Superior temporal gyrus (tissue), 1 donor: ENCODE data around the gene CMTM4.
A peak's percentile ranks its signal among the peaks of the same experiment; 100 is the strongest.
"Not testable (repeated sequence)": the region's sequence is repeated elsewhere in the genome, so short reads cannot be mapped to it uniquely, and the experiment has no call there.

Experiments used
- DNase-seq: peaks from one replicate; pipeline ENCODE4 v3.0.0-alpha.2; 2016; ENCODE audit errors: extremely low spot score

Gene CMTM4

DNA sequence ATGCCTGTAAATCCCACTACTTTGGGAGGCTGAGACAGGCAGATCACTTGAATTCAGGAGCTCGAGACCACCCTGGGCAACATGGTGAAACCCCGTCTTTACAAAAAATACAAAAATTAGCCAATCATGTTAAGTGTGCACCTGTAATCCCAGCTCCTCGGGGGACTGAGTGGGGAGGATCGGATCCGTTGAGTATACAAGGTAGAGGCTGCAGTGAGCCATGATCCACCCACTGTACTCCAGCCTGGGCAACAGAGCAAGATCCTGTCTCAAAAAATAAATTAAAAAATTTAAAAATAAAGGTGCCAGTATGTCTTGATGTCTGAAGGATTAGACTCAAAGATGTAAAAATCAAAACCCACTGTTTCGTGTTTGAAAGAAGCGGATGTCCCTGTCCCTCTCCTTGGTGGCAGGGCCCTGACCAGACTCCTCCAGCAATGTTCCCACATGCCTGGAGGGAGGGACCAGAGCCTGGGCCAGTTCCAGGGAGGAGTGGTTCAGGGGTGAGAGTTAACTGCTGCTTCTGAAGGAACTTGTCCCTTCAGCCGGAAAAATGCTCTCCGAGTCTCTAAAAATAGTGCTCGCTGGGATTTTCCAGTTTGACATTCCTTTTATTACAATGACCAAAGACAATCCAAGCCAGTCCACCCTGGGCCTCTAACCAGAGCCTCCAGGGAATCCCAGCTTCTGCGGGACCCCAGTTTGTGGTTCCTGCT lies 9.4 kb upstream of the CMTM4 start:
- no peak for DNase-seq

- DNase-seq = no peak
Observed at GRCh38 chr16:66703406-66704215, 7.1 kb upstream of the CMTM4 start.

GRCh38 chr16:66701516-66701915 lies 5.0 kb upstream of the CMTM4 start:
- DNase-seq = no peak

GRCh38 chr16:66701026-66701425 lies 4.5 kb upstream of the CMTM4 start:
- no peak for DNase-seq

DNA sequence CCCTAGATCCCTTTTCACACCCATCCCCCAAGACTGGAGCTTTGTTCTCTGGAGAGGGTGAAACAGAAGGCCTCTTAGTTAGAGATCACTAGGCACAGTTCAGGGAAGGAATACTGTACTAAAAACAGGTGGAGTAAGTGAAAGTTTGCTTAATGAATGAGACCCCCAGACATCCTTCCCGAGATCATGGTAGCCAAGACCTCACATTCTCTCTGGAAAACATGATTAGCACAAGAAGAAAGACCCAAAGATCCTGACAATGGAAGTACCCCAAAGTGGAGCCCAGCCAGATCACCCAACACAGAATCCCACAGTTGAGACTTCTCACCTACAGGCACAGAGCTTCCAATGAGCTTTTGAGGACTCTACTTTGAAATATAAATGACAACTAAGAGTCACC lies 3.4 kb upstream of the CMTM4 start:
- no peak for DNase-seq

DNA sequence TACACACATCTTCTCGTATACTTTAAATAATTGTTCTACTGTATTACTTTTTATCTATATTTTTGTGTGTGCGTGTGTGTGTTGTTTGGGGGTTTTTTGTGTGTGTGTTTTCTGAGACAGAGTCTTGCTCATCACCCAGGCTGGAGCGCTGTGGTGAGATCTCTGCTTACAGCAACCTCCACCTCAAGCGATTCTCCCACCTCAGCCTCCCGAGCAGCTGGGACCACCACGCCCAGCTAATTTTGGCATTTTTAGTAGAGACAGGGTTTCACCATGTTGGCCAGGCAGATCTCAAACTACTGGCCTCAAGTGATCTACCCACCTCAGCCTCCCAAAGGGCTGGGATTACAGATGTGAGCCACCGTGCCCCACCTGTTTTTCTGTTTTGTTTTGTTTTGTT lies 1.5 kb upstream of the CMTM4 start:
- DNase-seq = no peak

DNA sequence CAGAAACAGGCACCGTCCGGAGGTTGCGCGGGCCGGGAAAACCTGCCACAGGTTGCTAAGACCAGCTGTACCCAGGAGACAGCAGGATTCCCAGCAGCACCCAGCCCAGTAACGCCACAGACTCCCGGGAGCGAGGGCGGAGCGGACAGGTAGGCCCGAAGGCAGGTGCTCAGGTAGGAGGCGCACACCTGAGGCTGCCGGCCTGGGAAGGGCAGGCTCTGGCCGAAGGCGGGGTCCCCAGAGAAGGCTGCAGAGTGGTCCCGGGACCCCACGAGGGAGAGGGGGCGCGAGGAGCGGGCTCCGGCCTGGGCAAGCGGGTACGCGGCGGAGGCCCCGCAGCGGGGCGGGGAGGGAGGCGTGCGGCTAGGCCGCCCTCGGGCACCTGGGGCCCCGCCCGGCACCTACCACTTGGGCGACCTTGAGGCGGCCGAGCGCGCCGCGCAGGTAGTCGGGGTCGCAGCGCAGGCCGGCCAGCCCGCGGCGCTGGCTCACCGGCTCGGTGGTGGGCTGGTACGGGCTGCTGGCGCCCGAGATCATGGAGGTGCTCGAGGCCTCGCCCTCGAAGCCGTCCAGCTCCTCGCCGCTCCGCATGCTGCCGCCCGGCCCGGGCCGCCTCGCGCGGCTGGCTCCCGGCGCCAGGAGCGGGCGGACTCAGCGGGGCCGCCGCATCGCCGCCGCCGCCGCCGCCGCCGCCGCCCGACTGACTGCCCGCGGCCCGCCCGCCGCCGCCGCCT lies 441 bp downstream of the CMTM4 start:
- DNase-seq = no peak

DNA sequence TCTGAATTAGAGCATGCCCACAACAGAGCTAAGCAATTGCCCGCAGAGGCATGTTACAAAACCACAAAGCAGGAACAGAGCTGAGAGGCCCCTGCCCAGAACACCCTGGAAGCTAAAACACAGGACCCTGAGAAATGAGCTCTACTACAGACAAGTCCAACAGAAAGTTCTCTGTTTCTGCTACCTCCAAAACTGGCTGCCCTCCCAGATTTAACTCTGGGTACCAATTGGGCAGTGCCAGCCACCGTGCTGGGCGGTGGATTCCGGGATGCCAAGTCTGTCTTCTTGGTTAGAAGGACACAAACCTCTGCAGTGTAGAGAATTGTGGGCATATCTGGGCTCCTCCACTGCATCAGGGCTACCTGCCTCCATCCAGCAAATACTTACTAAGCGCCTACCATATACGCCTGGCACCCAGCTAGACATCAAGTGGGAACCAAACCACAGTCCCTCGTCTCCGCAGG lies 1.0 kb downstream of the CMTM4 start:
- DNase-seq = peak; percentile 61

DNA sequence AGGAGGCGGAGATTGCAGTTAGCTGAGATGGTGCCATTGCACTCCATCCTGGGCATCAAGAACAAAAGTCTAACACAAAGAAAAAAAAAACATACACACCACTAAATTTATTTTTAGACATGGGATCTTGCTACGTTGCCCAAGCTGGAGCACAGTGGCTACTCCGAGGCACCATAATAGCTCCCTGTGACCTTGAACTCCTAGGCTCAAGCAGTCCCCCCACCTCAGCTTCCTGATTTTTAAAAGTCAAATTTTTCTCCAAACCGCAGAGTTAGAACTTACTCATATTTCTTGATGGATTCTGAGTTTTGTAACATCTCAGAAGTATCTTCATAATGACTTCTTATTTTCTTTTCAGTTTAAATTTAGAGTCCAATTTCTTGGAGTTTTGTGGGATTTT lies 3.4 kb downstream of the CMTM4 start:
- DNase-seq = no peak

DNA sequence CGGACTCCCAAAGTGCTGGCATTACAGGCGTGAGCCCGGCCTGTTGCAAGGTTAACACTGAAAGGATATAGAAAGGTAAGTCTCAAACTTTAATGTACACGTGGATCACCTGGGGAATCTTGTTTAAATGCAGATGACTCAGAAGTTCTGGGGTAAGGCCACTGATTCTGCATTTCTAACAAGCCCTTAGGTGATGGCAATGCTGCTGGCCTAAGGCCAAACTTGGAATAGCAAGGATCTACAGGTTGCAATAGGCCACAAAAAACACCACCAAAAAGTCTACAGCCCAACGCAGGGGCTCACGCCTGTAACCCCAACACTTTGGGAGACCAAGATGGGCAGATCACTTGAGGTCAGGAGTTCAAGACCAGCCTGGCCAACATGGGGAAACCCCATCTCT lies 4.2 kb downstream of the CMTM4 start:
- DNase-seq = no peak

GRCh38 chr16:66691234-66691633 lies 5.3 kb downstream of the CMTM4 start:
- DNase-seq = no peak

DNA sequence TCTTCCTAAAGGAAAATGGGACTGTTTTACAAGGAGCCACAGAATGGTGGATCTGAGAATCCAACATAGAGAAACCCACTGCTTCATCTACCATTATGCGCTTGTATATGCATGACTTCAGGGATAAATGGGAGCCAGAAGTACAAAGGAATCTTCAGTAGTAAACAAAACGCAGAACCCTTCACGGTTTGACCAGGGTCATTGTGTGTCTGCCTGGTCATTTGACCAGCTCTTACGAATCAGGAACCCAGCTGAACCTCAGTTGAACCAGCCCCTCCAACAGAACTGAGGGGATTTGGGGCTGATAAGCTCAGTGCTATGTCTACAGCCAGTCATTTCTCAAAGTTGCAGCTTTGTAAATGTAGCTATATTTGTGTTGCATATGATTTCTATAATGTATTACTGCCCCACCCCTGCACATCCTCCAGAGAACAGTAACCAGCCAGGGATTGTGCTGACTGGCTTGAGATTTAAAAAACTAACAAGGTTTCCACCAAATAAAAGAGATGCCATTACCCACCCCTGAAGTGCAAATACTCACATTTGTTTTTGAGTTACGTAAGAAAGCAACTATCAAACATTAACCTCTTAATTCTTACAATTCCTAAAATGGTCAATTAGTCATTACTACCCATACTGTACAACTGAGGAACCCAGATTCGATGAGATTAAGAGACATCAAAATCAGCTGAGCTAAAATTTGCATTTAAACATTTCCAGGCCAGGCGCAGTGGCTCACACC lies 6.3 kb downstream of the CMTM4 start:
- DNase-seq = peak; percentile 82

DNA sequence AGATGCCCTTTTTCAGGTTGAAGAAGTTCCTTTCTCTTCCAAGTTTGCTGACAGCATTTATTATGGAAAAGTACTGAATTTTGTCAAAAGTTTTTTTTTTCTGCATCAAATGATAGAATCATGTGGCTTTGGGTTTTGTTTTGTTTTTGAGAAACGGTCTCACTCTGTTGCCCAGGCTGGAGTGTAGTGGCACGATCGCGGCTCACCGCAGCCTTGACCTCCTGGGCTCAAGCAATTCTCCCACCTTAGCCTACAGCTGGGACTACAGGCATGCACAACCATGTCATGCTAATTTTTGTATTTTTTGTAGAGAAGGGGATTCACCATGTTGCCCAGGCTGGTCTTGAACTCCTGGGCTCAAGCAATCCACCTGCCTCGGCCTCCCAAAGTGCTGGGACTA lies 7.3 kb downstream of the CMTM4 start:
- DNase-seq = no peak

DNA sequence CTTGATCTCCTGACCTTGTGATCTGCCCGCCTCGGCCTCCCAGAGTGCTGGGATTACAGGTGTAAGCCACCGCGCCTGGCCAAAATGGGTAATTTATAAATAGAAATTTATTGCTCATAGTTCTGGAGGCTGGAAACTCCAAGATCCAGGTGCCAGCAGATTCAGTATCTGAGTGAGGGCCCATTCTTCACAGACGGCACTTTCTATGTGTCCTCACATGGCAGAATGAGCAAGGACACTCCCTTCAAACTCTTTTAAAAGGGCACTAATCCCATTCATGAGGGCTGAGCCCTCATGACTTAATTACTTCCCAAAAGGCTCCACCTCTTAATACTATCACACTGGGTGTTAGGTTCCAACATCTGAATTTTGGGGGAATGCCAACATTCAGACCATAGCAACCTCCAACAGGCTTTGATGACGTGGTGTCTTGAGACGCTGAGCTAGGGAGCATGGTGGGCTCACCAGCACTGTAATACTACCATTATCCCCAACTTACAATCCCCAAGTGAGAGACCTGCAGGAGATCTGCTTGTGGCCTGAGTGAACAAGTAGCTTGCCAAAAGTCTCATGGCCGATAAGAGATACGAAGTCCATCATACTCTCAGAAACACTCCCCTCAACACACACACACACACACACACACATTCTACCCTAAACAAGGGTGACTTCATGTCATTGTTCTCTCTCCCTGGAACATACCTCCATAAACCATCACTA lies 8.5 kb downstream of the CMTM4 start:
- no peak for DNase-seq

DNA sequence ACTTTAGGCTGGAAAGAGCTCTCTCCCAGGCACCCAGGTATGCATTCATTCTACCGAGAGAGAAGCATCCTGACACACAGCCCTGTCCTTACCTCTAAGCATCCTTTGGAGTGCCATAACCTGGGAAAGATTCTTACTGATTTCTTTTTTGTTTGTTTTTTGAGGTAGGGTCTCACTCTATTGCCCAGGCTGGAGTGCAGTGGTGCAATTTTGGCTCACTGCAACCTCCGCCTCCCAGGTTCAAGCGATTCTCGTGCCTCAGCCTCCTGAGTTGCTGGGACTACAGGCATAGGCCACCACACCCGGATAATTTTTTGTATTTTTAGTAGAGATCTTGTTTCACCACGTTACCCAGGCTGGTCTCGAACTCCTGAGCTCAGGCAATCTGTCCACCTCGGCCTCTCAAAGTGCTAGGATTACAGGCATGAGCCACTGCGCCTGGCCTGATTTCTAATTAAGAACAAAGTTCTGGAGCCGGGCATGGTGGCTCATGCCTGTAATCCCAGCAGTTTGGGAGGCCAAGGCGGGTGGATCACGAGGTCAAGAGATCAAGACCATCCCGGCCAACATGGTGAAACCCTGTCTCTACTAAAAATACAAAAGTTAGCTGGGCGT lies 10.9 kb downstream of the CMTM4 start:
- not testable (repeated sequence) for DNase-seq

DNA sequence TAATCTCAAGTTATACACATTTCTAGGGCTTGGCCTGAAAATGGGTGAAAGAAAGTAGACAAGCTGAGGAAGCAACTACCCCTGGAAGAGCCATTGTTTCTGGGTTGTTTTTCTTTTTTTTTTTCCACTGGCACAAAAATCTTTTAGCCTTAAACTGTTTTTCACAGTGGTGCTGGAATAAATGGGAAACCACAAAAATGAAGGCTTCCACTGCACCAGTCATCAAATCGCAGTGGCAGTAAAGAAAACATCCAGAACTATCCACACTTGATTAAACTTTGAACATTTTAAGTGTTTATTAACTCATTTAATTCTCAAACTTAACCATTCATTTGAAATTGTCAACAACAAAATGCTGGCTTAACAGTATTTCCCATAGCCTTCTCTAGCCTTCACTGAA lies 14.3 kb downstream of the CMTM4 start:
- no peak for DNase-seq

GRCh38 chr16:66681676-66682075 lies 14.9 kb downstream of the CMTM4 start:
- no peak for DNase-seq

DNA sequence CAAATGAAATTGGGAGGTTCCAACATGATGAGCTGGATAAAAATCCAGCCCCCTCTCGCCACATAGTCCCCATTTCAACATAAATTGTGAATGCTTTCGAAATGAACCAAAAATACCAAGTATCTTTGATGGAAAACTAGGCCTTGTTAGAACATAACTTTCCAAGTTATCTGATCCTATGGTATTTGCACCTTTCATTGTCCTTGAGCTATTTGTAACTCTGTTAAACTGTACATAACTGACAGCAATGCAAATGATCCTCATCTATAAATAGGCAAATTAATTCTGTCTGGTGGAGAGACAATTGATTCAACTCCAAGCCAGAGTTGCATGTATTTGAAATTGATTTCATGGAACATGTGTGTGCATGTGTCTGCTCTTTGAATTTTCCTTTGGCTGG lies 18.2 kb downstream of the CMTM4 start:
- DNase-seq = no peak

- DNase-seq = no peak
Observed at GRCh38 chr16:66677836-66678235, 18.7 kb downstream of the CMTM4 start.

GRCh38 chr16:66677179-66677578 lies 19.4 kb downstream of the CMTM4 start:
- DNase-seq = no peak

DNA sequence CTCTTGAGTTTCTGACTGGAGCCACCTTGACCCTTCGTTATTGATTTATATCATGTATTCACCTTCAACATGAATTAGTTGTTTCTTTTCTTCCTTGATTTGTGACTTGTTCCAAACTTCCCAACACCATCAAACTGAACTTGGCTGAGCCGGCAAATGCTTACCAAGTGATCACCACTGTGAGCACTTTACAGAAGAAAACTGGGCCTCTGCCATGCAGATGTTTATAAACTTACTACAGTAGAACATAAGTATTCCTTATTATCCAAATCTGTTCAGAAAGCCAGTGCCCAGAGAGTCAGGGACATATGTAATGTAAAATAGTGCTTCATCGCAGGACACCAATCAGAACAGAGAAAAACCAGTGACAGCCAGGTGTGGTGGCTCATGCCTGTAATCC lies 19.9 kb downstream of the CMTM4 start:
- no peak for DNase-seq
